ENCODE measurements around the gene DOCK6.

The DOCK6 gene

GRCh38 chr19:11251650-11252314 lies 10.5 kb downstream of the DOCK6 start:
- DNase-seq, result no peak
- intact Hi-C loops (cut with DNase I), result no loop called here

GRCh38 chr19:11251217-11251616 lies 11.1 kb downstream of the DOCK6 start:
- no peak for DNase-seq
- intact Hi-C loops (cut with DNase I), result no loop called here

GRCh38 chr19:11248852-11249251 lies 13.5 kb downstream of the DOCK6 start:
- intact Hi-C loops (cut with DNase I), result no loop called here

GRCh38 chr19:11247934-11248333 lies 14.4 kb downstream of the DOCK6 start:
- DNase-seq, result no peak
- intact Hi-C loops (cut with DNase I), result no loop called here

More at GRCh38 chr19:11248852-11249251, 13.5 kb downstream of the DOCK6 start:
- DNase-seq, result no peak

- intact Hi-C loops (cut with DNase I), result no loop called here
- DNase-seq, result no peak
Measured at GRCh38 chr19:11247391-11247790, 14.9 kb downstream of the DOCK6 start.

- DNase-seq, result no peak
- intact Hi-C loops (cut with DNase I), result no loop called here
Measured at GRCh38 chr19:11246941-11247340, 15.4 kb downstream of the DOCK6 start.

GRCh38 chr19:11244846-11245589 lies 17.3 kb downstream of the DOCK6 start:
- intact Hi-C loops (cut with DNase I), result no loop called here
- DNase-seq, result no peak

GRCh38 chr19:11243798-11244169 lies 18.5 kb downstream of the DOCK6 start:
- DNase-seq, result no peak
- intact Hi-C loops (cut with DNase I), result no loop called here

- intact Hi-C loops (cut with DNase I), result no loop called here
- peak; percentile 77 to 98 (median 92) for DNase-seq
Measured at GRCh38 chr19:11242864-11243797, 19.2 kb downstream of the DOCK6 start.

GRCh38 chr19:11242025-11242424 lies 20.3 kb downstream of the DOCK6 start:
- DNase-seq, result no peak
- intact Hi-C loops (cut with DNase I), result no loop called here

GRCh38 chr19:11240008-11240444 lies 22.3 kb downstream of the DOCK6 start:
- intact Hi-C loops (cut with DNase I), result no loop called here
- DNase-seq, result no peak

GRCh38 chr19:11239377-11240000 lies 22.8 kb downstream of the DOCK6 start, which contains the start of gene ANGPTL8:
Gene ANGPTL8 (plus strand): TSS chr19:11239619. CDS start chr19:11239638, 19 bp downstream.
- intact Hi-C loops (cut with DNase I), result no loop called here

GRCh38 chr19:11238781-11239376 lies 23.4 kb downstream of the DOCK6 start:
- DNase-seq, result no peak
- intact Hi-C loops (cut with DNase I), result no loop called here

More at GRCh38 chr19:11239377-11240000, 22.8 kb downstream of the DOCK6 start, which contains the start of gene ANGPTL8:
- DNase-seq, result no peak

- no peak for DNase-seq
- intact Hi-C loops (cut with DNase I), result no loop called here
Measured at GRCh38 chr19:11238041-11238440, 24.3 kb downstream of the DOCK6 start.

- intact Hi-C loops (cut with DNase I), result no loop called here
- no peak for DNase-seq
Measured at GRCh38 chr19:11237321-11237720, 25.0 kb downstream of the DOCK6 start.

- intact Hi-C loops (cut with DNase I), result no loop called here
- no peak for DNase-seq
Measured at GRCh38 chr19:11236324-11237301, 25.7 kb downstream of the DOCK6 start.

GRCh38 chr19:11234486-11235075 lies 27.7 kb downstream of the DOCK6 start:
- intact Hi-C loops (cut with DNase I), result no loop called here
- no peak for DNase-seq

GRCh38 chr19:11233073-11233472 lies 29.3 kb downstream of the DOCK6 start:
- DNase-seq, result no peak
- intact Hi-C loops (cut with DNase I), result no loop called here
